Neural progenitor cell (in vitro differentiated cells): ENCODE data around the gene GMNN.
"Not testable (repeated sequence)": the region's sequence is repeated elsewhere in the genome, so short reads cannot be mapped to it uniquely, and the experiment has no call there.

ENCODE experiments used
- EZH2phosphoT487 ChIP-seq: fragments of 200-600 bp; sonication (generic); IDR thresholded peaks from 2 replicates; pipeline ENCODE4 v1.6.1; 2017; ENCODE audit warnings: antibody characterized with exemption
- TF ChIP-seq, protein P1 (sequence below): fragments of 200-600 bp; sonication (generic); IDR thresholded peaks from 2 replicates; pipeline ENCODE4 v1.5.1; 2017; ENCODE audit warnings: antibody characterized with exemption, mild to moderate bottlenecking

DNA sequence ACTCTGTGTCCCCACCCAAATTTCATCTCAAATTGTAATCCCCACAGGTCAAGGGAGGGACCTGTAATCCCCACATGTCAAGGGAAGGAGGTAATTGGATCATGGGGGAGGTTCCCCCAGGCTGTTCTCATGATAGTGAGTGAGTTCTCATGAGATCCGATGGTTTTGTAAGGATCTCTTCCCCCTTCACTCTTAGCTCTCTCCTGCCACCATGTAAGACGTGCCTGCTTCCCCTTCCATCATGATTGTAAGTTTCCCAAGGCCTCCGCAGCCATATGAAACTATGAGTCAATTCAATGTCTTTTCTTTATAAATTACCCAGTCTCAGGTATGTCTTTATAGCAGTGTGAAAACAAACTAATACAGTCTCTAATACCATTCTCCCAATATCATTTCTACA lies 23.9 kb upstream of the GMNN start:
- TF ChIP-seq, protein P1, sequence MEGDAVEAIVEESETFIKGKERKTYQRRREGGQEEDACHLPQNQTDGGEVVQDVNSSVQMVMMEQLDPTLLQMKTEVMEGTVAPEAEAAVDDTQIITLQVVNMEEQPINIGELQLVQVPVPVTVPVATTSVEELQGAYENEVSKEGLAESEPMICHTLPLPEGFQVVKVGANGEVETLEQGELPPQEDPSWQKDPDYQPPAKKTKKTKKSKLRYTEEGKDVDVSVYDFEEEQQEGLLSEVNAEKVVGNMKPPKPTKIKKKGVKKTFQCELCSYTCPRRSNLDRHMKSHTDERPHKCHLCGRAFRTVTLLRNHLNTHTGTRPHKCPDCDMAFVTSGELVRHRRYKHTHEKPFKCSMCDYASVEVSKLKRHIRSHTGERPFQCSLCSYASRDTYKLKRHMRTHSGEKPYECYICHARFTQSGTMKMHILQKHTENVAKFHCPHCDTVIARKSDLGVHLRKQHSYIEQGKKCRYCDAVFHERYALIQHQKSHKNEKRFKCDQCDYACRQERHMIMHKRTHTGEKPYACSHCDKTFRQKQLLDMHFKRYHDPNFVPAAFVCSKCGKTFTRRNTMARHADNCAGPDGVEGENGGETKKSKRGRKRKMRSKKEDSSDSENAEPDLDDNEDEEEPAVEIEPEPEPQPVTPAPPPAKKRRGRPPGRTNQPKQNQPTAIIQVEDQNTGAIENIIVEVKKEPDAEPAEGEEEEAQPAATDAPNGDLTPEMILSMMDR, result not testable (repeated sequence)
- TF ChIP-seq EZH2phosphoT487, result not testable (repeated sequence)
